HG02759 (cell line): Measurements from ENCODE around the gene ACAP1.

Experiments used
- ATAC-seq: cut with Tn5 transposase; IDR thresholded peaks from one replicate; pipeline ENCODE4 v1.9.1; 2021; ENCODE audit warnings: mild to moderate bottlenecking, moderate library complexity; ENCODE audit not compliant: unreplicated experiment

The ACAP1 gene

DNA sequence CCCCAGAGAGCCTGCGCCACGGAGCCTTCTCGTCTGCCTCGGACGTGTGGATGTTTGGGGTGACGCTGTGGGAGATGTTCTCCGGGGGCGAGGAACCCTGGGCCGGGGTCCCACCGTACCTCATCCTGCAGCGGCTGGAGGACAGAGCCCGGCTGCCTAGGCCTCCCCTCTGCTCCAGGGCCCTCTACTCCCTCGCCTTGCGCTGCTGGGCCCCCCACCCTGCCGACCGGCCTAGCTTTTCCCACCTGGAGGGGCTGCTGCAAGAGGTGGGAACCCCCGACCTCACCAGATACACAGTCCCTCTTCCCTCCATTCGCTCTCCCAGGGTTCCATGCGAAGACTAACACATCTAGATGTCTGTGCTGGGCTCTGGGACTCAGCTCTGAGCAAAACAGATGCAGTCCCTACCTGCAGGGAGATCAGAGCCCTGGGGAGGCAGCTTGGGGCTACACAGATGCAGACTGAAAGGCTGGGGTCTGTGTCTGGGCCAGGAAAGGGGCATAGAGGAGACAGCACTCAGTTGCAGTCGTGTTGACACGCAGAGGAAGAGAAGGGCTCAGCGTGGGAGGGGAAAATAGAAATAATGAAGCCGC is 48.3 kb downstream of the ACAP1 start:
- ATAC-seq = no peak

DNA sequence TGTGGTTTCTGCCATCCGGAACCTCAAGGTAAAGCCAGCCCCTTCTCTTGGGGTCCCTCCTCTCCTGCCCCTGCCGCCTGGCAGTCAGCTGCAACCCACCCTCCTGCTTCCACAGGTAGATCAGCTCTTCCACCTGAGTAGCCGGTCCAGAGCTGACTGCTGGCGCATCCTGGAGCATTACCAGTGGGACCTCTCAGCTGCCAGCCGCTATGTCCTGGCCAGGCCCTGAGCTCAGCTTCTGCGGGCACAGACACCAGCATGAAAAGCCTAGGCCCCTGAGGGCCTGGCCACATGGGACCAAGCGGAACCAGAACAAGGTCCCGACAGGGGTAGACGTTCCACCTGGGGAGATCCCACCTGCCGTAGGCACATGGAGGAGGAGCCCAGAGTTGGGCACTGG is 52.5 kb downstream of the ACAP1 start:
- ATAC-seq = no peak

DNA sequence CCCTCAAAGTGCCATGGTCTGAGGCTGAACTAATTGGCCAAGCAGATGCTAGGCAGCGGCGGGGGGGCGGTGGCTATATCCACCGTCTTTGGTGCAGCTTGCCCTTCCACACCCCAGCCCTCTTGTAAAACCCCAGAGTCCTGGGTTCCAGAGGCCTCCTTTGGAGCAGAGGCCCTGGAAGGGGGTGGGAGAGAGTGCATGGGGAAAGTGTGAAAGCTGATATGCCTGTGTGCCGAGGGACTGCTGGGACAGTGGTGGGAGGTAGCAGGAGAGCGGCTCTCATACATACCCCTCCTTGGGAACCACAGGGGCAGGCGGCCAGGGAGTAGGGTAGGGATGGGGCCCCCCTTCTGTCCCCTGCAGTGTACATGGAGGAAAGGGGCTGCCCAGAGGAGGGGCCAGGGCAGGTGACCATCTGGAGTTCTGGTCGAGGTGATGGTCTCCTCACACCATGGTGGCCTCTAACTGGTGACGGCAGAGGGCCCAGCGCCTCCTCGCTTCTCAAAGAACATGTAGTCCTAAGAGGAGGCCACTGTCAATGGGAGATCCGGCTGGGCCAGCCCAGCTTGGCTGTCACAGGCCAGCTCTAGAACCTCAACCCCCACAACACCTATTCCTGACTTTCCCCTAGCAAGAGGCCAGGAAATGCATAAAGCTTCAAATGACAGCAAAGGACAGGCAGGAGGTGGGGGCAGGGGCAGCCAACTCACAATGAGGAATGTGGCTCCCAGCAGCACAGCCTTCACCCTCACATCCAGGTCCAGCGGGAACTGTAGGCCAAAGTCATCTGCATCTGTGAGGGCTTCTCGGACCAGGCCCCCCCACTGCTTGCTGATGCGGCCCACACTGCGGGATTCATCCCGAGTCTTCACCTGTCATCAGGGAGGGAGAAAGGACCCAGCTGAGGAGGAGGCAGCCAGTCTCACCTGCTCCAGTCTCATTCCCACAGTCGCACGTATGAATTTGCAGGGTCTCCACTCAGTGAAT is 53.9 kb downstream of the ACAP1 start:
- ATAC-seq = no peak

DNA sequence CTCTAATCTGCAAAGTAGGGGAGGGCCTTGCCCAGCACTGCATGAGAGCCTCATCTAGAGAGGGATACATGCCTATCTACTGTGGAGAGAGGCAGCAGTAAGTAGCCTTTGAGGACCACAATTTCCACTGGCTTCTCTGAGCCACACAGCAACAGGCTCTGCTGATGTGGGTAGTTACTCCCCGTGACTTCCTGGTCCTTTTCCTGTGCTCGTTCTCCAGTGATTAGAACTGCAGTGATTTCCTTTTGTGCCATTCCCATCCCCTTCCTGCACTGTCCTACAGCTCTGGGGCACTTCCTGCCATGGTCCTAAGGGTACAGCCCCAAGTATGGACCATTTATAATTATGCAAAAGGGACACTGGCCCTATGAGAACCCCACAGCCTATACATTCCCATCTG is 55.0 kb downstream of the ACAP1 start:
- ATAC-seq = no peak

DNA sequence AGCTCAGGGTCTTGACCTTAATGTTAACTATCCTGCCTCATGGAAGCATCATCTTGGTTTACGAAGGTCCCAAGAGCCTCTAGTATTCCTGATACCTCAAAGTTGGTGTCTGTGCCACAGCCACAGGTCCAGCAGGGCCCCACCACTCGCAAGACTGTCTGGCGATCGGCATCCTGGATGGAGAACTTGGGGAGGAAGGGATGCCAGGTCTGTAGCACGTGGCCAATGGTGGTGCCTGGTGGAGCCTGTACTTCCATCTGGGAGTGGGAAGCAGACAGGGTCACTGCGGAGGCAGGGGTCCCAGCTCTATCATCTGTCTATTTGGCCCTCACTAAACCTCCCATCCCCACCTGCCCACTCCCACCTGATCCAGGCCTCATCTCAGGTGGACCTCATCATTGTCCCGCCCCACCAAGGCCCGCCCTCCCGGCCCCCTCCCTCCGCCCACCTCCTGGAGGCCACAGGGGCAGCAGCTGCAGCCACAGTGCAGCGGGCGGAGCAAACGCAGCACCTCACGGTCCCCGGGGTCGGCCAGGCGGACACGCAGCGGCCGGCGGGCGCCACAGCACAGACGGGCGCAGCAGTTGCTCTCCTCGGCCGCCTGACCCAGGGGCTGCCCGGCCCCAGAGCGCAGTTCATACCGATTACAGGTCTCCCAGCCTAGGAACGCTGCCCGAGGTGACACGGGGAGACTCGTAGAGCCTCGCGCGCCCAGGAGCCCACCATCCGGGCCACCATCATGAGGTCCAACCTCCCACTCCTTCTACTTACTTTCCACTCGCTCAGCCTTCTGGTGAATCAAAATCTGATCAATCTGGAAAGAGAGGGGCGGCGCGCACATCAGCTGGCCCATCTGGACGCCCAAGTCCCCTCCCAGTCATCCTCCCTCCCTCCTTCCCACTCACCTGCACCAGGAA is 56.6 kb downstream of the ACAP1 start:
- no peak for ATAC-seq

DNA sequence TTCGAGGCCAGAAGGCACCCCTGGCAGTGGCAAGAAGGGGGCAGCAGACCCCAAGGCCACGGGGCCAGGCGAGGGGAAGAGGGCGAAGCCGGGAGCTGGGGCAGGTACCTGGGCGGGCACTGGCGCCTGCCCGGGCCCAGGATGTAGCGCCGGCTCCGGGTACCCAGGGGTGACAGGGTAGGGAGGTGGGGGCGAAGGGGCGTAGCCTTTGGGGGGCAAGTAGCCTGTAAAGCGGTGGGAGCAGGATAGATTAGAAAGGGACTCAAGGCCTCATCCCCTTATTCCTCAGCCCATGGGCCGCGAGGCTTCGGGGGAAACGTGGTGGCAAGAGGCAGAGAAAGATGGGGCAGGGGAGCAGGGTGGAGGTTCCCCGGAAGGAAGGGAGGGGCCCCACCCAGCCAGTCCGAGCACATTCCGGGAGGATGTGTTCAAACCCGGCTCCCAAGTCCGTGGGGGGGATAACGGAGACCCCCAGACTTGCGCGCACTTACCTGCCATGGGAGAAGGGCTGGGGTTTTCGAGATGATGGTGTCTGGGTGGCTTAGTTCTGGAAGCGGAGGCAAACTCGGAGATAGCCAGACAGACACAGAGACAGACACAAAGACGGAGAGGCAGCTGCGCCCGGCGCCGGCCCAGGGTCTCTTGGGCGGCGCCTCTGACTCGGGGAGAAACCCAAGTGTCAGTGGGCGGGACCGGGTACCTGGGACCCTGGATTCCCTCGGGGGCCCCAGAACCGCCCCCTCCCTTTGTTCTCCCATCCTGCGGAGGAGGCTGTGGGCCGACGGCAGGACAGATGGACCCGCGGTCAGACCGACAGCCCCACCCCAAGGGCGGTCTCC is 57.5 kb downstream of the ACAP1 start:
- ATAC-seq = peak; percentile 49

DNA sequence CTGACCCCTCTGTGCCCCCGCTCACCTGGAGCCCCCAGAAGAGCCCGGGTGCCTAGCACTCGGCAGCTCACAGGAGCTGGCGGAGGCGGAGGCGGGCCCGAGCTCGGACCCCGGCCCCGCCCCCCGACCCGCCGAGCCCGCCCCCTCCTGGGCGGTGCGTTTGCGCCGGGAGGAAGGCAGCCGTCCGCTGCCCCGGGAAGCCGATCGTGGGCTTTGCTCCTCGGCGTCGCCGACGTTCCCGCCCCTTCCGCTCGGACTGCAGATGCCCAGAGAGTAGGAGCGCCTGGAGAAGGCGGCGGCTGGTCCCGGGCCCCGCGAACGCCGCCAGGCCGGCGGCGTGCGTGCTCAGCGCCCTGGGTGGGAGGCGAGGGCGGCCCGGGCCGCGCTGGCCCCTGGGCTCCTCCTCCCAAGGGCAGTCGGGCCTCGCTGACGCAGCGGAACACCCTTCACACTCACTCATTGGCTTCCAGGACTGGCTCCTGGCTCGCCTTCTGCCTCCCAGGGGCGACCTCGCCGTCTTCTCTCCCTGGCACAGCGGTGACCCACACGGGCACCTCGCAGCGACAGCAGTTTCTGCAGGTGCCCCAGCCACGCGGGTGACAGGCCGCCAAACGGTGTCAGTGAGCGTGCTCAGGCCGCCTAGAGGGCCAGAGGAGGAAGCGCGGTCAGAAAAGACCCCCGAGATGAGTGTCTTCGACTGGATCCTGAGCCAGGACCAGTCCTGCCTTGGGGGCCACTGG is 58.3 kb downstream of the ACAP1 start, which contains the start of gene PLSCR3:
Gene PLSCR3 (minus strand): TSS at position 74 of the 740 bp plus-strand sequence. CDS start 415 bp downstream, outside the sequence.
- ATAC-seq = peak; percentile 82

DNA sequence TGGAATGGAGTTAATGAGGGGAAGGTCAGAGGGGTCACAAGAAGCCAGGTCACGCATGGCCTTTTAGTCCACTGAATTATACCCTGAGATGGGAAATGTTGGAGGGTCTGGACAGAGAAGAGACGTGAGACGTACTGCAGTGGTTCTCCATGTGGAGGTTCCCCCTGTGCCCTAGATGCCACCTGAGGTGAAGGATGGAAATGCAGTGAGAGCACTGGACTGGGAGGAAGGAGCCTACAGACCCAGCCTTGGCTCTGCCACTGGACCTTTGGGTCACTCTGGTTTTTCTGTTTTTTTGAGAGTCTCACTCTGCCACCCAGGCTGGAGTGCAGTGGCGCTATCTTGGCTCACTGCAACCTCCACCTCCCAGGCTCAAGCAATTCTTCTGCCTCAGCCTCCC is 59.8 kb downstream of the ACAP1 start:
- no peak for ATAC-seq

DNA sequence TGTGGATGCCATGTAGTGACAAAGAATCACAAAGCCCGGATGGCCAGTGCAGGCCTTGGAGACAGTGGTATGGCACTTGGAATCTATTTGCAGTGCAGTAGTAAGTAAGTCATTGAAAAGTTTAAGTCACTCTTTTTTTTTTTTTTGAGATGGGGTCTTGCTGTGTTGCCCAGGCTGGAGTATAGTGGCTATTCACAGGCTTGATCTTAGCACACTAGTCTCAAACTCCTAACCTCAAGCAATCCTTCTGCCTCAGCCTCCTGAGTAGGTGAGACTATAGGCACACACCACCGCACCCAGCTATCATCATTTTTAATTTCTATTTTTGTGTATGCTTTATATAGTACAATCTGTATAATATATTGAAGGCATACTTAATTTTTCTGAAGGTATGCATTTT is 62.3 kb downstream of the ACAP1 start:
- ATAC-seq = no peak
